RWPE2 (cell line): Measurements from ENCODE around the gene SLC40A1.

Experiments
- ATAC-seq: fragments of 200-7000 bp; cut with Tn5 transposase; 3 replicates; pipeline ENCODE4 v1.9.1; 2021; ENCODE audit warnings: low read depth
- DNase-seq: peaks from one replicate; pipeline ENCODE4 v3.0.0-alpha.2; 2020; ENCODE audit warnings: low spot score
- H3K27ac ChIP-seq: fragments of 450-650 bp; 2 replicates; pipeline ENCODE4 v1.5.1; 2017; ENCODE audit warnings: mild to moderate bottlenecking; ENCODE audit not compliant: poor library complexity, severe bottlenecking
- H3K27me3 ChIP-seq: fragments of 250-450 bp; sonication (Bioruptor Pico); 2 replicates; pipeline ENCODE4 v1.5.1; 2021; ENCODE audit warnings: mild to moderate bottlenecking, moderate library complexity; ENCODE audit not compliant: insufficient read depth, poor library complexity, severe bottlenecking
- H3K36me3 ChIP-seq: fragments of 250-450 bp; sonication (Bioruptor Pico); 2 replicates; pipeline ENCODE4 v1.5.1; 2020; ENCODE audit warnings: low read depth, mild to moderate bottlenecking, moderate library complexity
- H3K4me1 ChIP-seq: fragments of 250-450 bp; sonication (Bioruptor Pico); 2 replicates; pipeline ENCODE4 v1.5.1; 2021; ENCODE audit warnings: mild to moderate bottlenecking, moderate library complexity; ENCODE audit not compliant: insufficient read depth, poor library complexity, severe bottlenecking
- H3K4me3 ChIP-seq: fragments of 250-450 bp; sonication (Bioruptor Pico); 2 replicates; pipeline ENCODE4 v1.5.1; 2021; ENCODE audit warnings: mild to moderate bottlenecking, moderate library complexity; ENCODE audit not compliant: severe bottlenecking
- H3K9me3 ChIP-seq: fragments of 250-450 bp; sonication (Bioruptor Pico); 2 replicates; pipeline ENCODE4 v1.5.1; 2021; ENCODE audit warnings: mild to moderate bottlenecking, moderate library complexity; ENCODE audit not compliant: severe bottlenecking
- CTCF ChIP-seq: fragments of 450-650 bp; IDR thresholded peaks from one replicate; pipeline ENCODE4 v1.5.1; 2017; ENCODE audit warnings: mild to moderate bottlenecking, moderate library complexity; ENCODE audit not compliant: poor library complexity, severe bottlenecking

SLC40A1 gene

DNA sequence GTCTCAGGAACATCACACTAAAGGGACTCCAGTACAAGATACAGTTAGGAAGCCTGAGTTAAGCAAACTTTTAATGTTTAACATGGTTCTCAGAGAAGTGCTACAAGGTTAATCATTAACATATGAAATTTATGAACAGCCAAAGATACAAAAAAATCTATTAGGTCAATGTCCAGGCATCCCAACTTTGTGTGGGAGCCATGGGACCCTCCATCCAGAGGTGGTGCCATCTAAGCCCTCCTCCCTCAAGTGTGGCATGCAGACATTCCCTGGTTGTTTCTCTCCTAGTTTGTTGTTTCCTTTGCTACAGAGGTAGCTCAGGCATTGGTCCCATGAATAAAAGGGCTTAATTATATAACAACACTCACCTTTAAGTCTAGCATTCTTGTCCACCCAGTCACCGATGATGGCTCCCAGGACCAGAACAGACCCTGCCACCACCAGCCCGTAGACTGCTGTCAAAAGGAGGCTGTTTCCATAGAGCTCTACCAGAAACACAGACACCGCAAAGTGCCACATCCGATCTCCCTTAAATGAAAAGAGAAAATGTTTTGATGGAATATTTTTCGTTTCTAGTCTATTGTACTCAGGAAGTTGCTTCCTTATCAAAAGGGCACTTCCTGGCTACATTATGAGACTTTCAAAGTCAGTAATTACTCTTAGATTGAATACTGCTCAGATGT lies 5.7 kb downstream of the SLC40A1 start:
- H3K36me3 ChIP-seq = no peaks in the 10 kb centered on the region
- no peak for ATAC-seq
- no peak for TF ChIP-seq CTCF

DNA sequence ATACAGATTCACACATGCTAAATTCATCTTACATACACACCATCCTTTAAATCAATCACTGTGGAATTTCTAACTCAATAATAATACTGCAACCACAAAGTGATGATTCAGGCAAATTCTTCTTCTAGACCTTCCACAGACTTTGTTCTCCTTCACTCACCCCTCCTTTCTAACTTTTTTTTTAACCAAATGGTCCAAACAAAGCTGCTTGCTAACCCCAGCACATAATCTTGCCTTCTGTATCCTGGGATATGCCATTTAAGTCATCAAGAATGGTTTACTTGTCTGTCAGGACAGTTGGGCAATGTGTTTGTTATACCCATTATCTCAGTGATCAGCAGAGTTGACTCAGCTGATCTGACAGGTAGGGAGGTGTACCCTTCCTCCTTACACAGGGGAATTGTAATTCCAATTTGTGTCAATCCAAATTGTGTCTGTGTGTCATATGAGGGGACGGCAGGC lies 10.0 kb downstream of the SLC40A1 start:
- H3K9me3 ChIP-seq = no peaks in the 10 kb centered on the region
- H3K27me3 ChIP-seq = no peaks in the 10 kb centered on the region
- no peak overlapping the region for H3K27ac ChIP-seq
- no peak for TF ChIP-seq CTCF
- no peak overlapping the region for H3K4me3 ChIP-seq
- H3K36me3 ChIP-seq = no peaks in the 10 kb centered on the region
- ATAC-seq (no peak), DNase-seq (no peak)
- no peaks in the 10 kb centered on the region for H3K4me1 ChIP-seq

More for the DNA sequence above, 5.7 kb downstream of the SLC40A1 start:
- Histone ChIP-seq H3K4me3 (no peak overlapping the region), H3K27me3 (peaks cover 22% of the 10 kb centered on the region), H3K9me3 (no peaks in the 10 kb centered on the region), H3K4me1 (no peaks in the 10 kb centered on the region), H3K27ac (no peak overlapping the region)
- no peak for DNase-seq

GRCh38 chr2:189569295-189569910 lies 11.2 kb downstream of the SLC40A1 start:
- Histone ChIP-seq H3K36me3 (no peaks in the 10 kb centered on the region), H3K4me3 (no peak overlapping the region), H3K27me3 (no peaks in the 10 kb centered on the region), H3K4me1 (no peaks in the 10 kb centered on the region), H3K9me3 (no peaks in the 10 kb centered on the region), H3K27ac (no peak overlapping the region)
- no peak for DNase-seq
- ATAC-seq = no peak
- no peak for TF ChIP-seq CTCF

DNA sequence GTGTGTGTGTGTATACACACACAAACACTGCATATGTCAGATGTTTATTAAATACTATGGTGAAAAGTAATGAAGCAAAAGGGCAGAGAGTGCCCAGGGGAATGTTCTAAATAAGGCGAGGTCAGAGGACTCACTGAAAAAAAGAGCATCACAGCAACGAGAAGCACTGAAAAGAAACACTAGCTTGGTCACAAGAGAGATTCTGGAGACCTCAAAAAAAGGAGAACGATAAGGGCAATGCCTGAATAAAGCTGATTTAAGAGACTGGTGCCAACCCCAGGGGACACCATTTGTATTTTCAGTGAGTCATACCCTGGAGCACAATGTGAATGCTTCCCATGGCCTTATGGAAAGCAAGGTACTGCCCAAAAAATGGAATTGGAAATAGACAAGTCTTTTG lies 14.5 kb downstream of the SLC40A1 start:
- H3K36me3 ChIP-seq = no peaks in the 10 kb centered on the region
- no peak overlapping the region for H3K4me3 ChIP-seq
- TF ChIP-seq CTCF = no peak
- H3K9me3 ChIP-seq = no peaks in the 10 kb centered on the region
- no peak for DNase-seq
- no peak for ATAC-seq
- no peaks in the 10 kb centered on the region for H3K27me3 ChIP-seq
- no peak overlapping the region for H3K27ac ChIP-seq
- H3K4me1 ChIP-seq = no peaks in the 10 kb centered on the region
